T-cell (primary cell): ENCODE data around the gene TUT1. TPM values are rescaled to one million over a fixed set of nuclear protein-coding genes. Genes with fewer than 3 reads are reported as not detected.
A peak's percentile ranks its signal among the peaks of the same experiment; 100 is the strongest.
"Not testable (repeated sequence)": the region's sequence is repeated elsewhere in the genome, so short reads cannot be mapped to it uniquely, and the experiment has no call there.

ENCODE experiments used
- ATAC-seq, 4 experiments: fragments of 200-7000 bp in 3 of 4; fragments of 150-1000 bp in 1 of 4; cut with Tn5 transposase; replicated peaks in 1 of 4; 1 replicate in 3 of 4; 2 replicates in 1 of 4; pipeline ENCODE4 v1.10.0; 2021; ENCODE audit warnings: moderate library complexity in 3 of 4, mild to moderate bottlenecking in 2 of 4, moderate number of reproducible peaks in 1 of 4
- CTCF ChIA-PET, 2 donors: fragments of 300-600 bp; sonication (Branson Sonifier 250); formaldehyde crosslinking; loops; one replicate each; lab custom pipeline; 2022; ENCODE audit warnings: antibody characterized with exemption in 2 of 2; lab: Charles Lee
- POLR2A ChIA-PET, 2 donors: fragments of 300-600 bp; sonication (Branson Sonifier 250); formaldehyde crosslinking; loops; one replicate each; lab custom pipeline; 2022; ENCODE audit warnings: antibody characterized with exemption in 2 of 2; lab: Charles Lee
- DNase-seq, 35 experiments: peaks; one replicate each; pipeline versions ENCODE4 v3.0.0 to v3.0.0-alpha.2; 2013 to 2023
- H3K27ac ChIP-seq: one replicate; pipeline ENCODE4 v1.5.1; 2013; ENCODE audit warnings: low read length
- H3K27me3 ChIP-seq, 2 experiments: replicated peaks in 1 of 2; 1 replicate in 1 of 2; 2 replicates in 1 of 2; pipeline versions ENCODE4 v1.6.1 to v1.7.0; 2013; ENCODE audit warnings: low read length in 1 of 2, mixed read lengths in 1 of 2; ENCODE audit not compliant: control insufficient read depth in 2 of 2, insufficient read depth in 2 of 2; ENCODE audit errors: extremely low read depth in 1 of 2
- H3K36me3 ChIP-seq, 2 donors: 1 replicate in 1 of 2; 2 replicates in 1 of 2; pipeline versions ENCODE4 v1.6.1 to v1.7.0; 2013; ENCODE audit warnings: low read length in 1 of 2; ENCODE audit not compliant: control insufficient read depth in 2 of 2, insufficient read depth in 1 of 2; ENCODE audit errors: extremely low read depth in 1 of 2
- H3K4me1 ChIP-seq, 2 experiments: 1 replicate in 1 of 2; 2 replicates in 1 of 2; pipeline versions ENCODE4 v1.6.1 to v1.7.0; 2013; ENCODE audit warnings: low read length in 2 of 2, mixed read lengths in 1 of 2; ENCODE audit not compliant: insufficient read depth in 2 of 2, control insufficient read depth in 1 of 2; ENCODE audit errors: extremely low read depth in 1 of 2
- H3K4me3 ChIP-seq, 2 donors: 1 replicate in 1 of 2; 2 replicates in 1 of 2; pipeline versions ENCODE4 v1.5.1 to v1.7.0; 2013; ENCODE audit warnings: mild to moderate bottlenecking in 2 of 2, low read length in 1 of 2, moderate library complexity in 1 of 2; ENCODE audit not compliant: control insufficient read depth in 1 of 2; ENCODE audit errors: extremely low read depth in 1 of 2
- H3K9me3 ChIP-seq: 2 replicates; pipeline ENCODE4 v1.7.0; 2013
- H3K27ac Mint-ChIP-seq, 2 donors: one replicate each; pipeline ENCODE4 v1.8.0; 2020 to 2021; ENCODE audit warnings: mild to moderate bottlenecking in 2 of 2, mixed read lengths in 2 of 2
- H3K27me3 Mint-ChIP-seq, 2 donors: one replicate each; pipeline ENCODE4 v1.8.0; 2021 to 2022; ENCODE audit warnings: mixed read lengths in 2 of 2
- H3K36me3 Mint-ChIP-seq: one replicate; pipeline ENCODE4 v1.8.0; 2021; ENCODE audit warnings: mixed read lengths
- H3K4me1 Mint-ChIP-seq, 3 donors: one replicate each; pipeline ENCODE4 v1.8.0; 2020 to 2022; ENCODE audit warnings: mixed read lengths in 3 of 3, mild to moderate bottlenecking in 1 of 3
- H3K4me3 Mint-ChIP-seq, 3 donors: one replicate each; pipeline ENCODE4 v1.8.0; 2020 to 2022; ENCODE audit warnings: mild to moderate bottlenecking in 3 of 3, mixed read lengths in 3 of 3, moderate library complexity in 3 of 3
- H3K9me3 Mint-ChIP-seq, 3 donors: one replicate each; pipeline ENCODE4 v1.8.0; 2020 to 2022; ENCODE audit warnings: mixed read lengths in 3 of 3
- WGBS: methylation state at CpG from one replicate; pipeline ENCODE4 v1.1.5; 2013; ENCODE audit warnings: missing lambda C conversion rate; ENCODE audit not compliant: insufficient coverage; 5-methylcytosine and 5-hydroxymethylcytosine counted together
- total RNA-seq, 35 experiments: library from RNA in 6 of 35; stranded (reverse) in 6 of 35; fragments of 120-200 nt in 1 of 35; gene quantifications; one replicate each; pipeline versions ENCODE4 v1.2.1 to v1.2.4 and lab custom pipeline; 2013 to 2026

TUT1 gene
- total RNA-seq, 5 donors from 2014 or later (not counting 1 experiment from before 2014, with no cell fraction given): 35.2 to 56.0 (median 42.9) TPM

GRCh38 chr11:62559626-62560025, 31.7 kb downstream of the TUT1 start:
- H3K27me3 Mint-ChIP-seq, H3K9me3 ChIP-seq, H3K9me3 Mint-ChIP-seq, H3K4me3 ChIP-seq, DNase-seq, H3K27me3 ChIP-seq, ATAC-seq: not testable (repeated sequence)
- 94% methylated on average over 5 of the region's 5 CpGs for WGBS
- POLR2A ChIA-PET: interaction anchor here (0.6 to 6.5 kb wide), 4 partner anchors 14 to 54 kb away, joined by 4 to 98 read pairs (median 8); partner anchors contain the start of genes AHNAK (in 1 of the 2) and EEF1G (in 1 of the 2)
- H3K27ac Mint-ChIP-seq: peak overlapping the region; percentile 86 to 99
- peaks cover 22% of the 10 kb centered on the region for H3K36me3 Mint-ChIP-seq
- CTCF ChIA-PET: interaction anchor here (0.9 to 5.2 kb wide), 11 partner anchors 9 to 165 kb away, joined by 3 to 63 read pairs (median 7); partner anchors contain the start of gene EEF1G (in 1 of the 2)
- H3K4me3 Mint-ChIP-seq: peak overlapping the region in 2 of 3 donors; percentile 21 to 42
- peaks cover 14 to 46% of the 10 kb centered on the region in 2 donors for H3K36me3 ChIP-seq
- H3K4me1 ChIP-seq: peaks cover 24 to 64% of the 10 kb centered on the region in 2 experiments
- peak overlapping the region; percentile 98 for H3K27ac ChIP-seq
- H3K4me1 Mint-ChIP-seq: peaks cover 61 to 68% (median 65%) of the 10 kb centered on the region in 3 donors

- ChIA-PET CTCF (interaction anchor here (0.7 to 5.2 kb wide), 13 partner anchors 9 to 166 kb away, joined by 3 to 63 read pairs (median 5); partner anchors contain the start of genes EEF1G (in 2 of the 2) and TUT1 (in 1 of the 2)), POLR2A (interaction anchor here (0.6 to 6.5 kb wide), 6 partner anchors 15 to 134 kb away, joined by 3 to 98 read pairs (median 6); partner anchors contain the start of genes AHNAK (in 1 of the 2) and EEF1G (in 1 of the 2))
- H3K9me3 Mint-ChIP-seq: no peaks in the 10 kb centered on the region
- Histone ChIP-seq H3K4me3 (no peak overlapping the region), H3K36me3 (peaks cover 14 to 45% of the 10 kb centered on the region in 2 donors), H3K4me1 (peaks cover 28 to 68% of the 10 kb centered on the region in 2 experiments), H3K27ac (peak overlapping the region; percentile 98), H3K9me3 (no peaks in the 10 kb centered on the region), H3K27me3 (no peaks in the 10 kb centered on the region)
- peaks cover 65 to 73% (median 69%) of the 10 kb centered on the region in 3 donors for H3K4me1 Mint-ChIP-seq
- H3K27ac Mint-ChIP-seq: peak overlapping the region; percentile 86 to 99
- no peaks in the 10 kb centered on the region for H3K27me3 Mint-ChIP-seq
- H3K4me3 Mint-ChIP-seq: peak overlapping the region in 1 of 3 donors; percentile 42
- ATAC-seq: no peak
- peaks cover 22% of the 10 kb centered on the region for H3K36me3 Mint-ChIP-seq
- 66% methylated on average over 7 of the region's 8 CpGs for WGBS
- DNase-seq: no peak
Observed at GRCh38 chr11:62559204-62559603, 32.1 kb downstream of the TUT1 start.

- Histone ChIP-seq H3K4me3 (no peak overlapping the region), H3K27ac (peak overlapping the region; percentile 98), H3K9me3 (no peaks in the 10 kb centered on the region), H3K27me3 (no peaks in the 10 kb centered on the region), H3K4me1 (peaks cover 34 to 74% of the 10 kb centered on the region in 2 experiments), H3K36me3 (peaks cover 14 to 40% of the 10 kb centered on the region in 2 donors)
- H3K27me3 Mint-ChIP-seq: no peaks in the 10 kb centered on the region
- ChIA-PET CTCF (interaction anchor here (0.7 to 5.2 kb wide), 10 partner anchors 9 to 166 kb away, joined by 3 to 63 read pairs (median 6); partner anchors contain the start of genes EEF1G (in 1 of the 2) and TUT1 (in 1 of the 2)), POLR2A (interaction anchor here in 1 of 2 donors (0.6 to 6.5 kb wide), 7 partner anchors 14 to 133 kb away, joined by 3 to 98 read pairs (median 5); partner anchors contain the start of genes AHNAK and EEF1G)
- H3K4me1 Mint-ChIP-seq: peaks cover 70 to 78% (median 74%) of the 10 kb centered on the region in 3 donors
- 88% methylated on average over 1 of the region's 9 CpGs for WGBS
- DNase-seq: no peak
- H3K27ac Mint-ChIP-seq: peak overlapping the region; percentile 97 to 99
- H3K9me3 Mint-ChIP-seq: no peaks in the 10 kb centered on the region
- peaks cover 19% of the 10 kb centered on the region for H3K36me3 Mint-ChIP-seq
- no peak for ATAC-seq
- H3K4me3 Mint-ChIP-seq: peak overlapping the region in 1 of 3 donors; percentile 82
Observed at GRCh38 chr11:62558669-62559068, 32.7 kb downstream of the TUT1 start.

- ATAC-seq (peak; percentile 1 to 45 (median 32)), DNase-seq (peak in 9 of 35 experiments; percentile 37 to 80 (median 45))
- no peaks in the 10 kb centered on the region for H3K27me3 ChIP-seq
- H3K36me3 ChIP-seq: peaks cover 14 to 27% of the 10 kb centered on the region in 2 donors
- WGBS: 0% methylated on average over 2 of the region's 3 CpGs
- peak overlapping the region; percentile 97 to 99 for H3K27ac Mint-ChIP-seq
- peak overlapping the region in 1 of 2 donors; percentile 37 for H3K4me3 ChIP-seq
- H3K4me1 ChIP-seq: peaks cover 46 to 90% of the 10 kb centered on the region in 2 experiments
- POLR2A ChIA-PET: interaction anchor here (0.6 to 6.5 kb wide), 7 partner anchors 12 to 34 kb away, joined by 3 to 98 read pairs (median 5); partner anchors contain the start of genes AHNAK (in 1 of the 2), EEF1G (in 1 of the 2) and TUT1 (in 1 of the 2)
- peak overlapping the region; percentile 71 to 82 (median 77) for H3K4me3 Mint-ChIP-seq
- peaks cover 86 to 93% (median 88%) of the 10 kb centered on the region in 3 donors for H3K4me1 Mint-ChIP-seq
- no peaks in the 10 kb centered on the region for H3K27me3 Mint-ChIP-seq
- H3K9me3 ChIP-seq: no peaks in the 10 kb centered on the region
- H3K9me3 Mint-ChIP-seq: no peaks in the 10 kb centered on the region
- peaks cover 15% of the 10 kb centered on the region for H3K36me3 Mint-ChIP-seq
- peak overlapping the region; percentile 98 for H3K27ac ChIP-seq
- CTCF ChIA-PET: interaction anchor here (0.5 to 5.2 kb wide), 13 partner anchors 10 to 151 kb away, joined by 3 to 63 read pairs (median 4); partner anchors contain the start of genes AHNAK (in 1 of the 2), EEF1G (in 1 of the 2), MTA2 (in 1 of the 2) and TUT1 (in 1 of the 2)
Observed at GRCh38 chr11:62556875-62557631, 34.3 kb downstream of the TUT1 start.

- Histone ChIP-seq H3K9me3 (no peaks in the 10 kb centered on the region), H3K4me3 (peak overlapping the region in 1 of 2 donors; percentile 37), H3K4me1 (peaks cover 51 to 97% of the 10 kb centered on the region in 2 experiments), H3K27me3 (no peaks in the 10 kb centered on the region), H3K36me3 (peaks cover 14 to 23% of the 10 kb centered on the region in 2 donors), H3K27ac (peak overlapping the region; percentile 98)
- CTCF ChIA-PET: interaction anchor here (0.5 to 5.2 kb wide), 12 partner anchors 9 to 132 kb away, joined by 3 to 63 read pairs (median 6); partner anchors contain the start of genes AHNAK (in 1 of the 2) and EEF1G (in 1 of the 2)
- Mint-ChIP-seq H3K36me3 (peaks cover 15% of the 10 kb centered on the region), H3K27ac (peak overlapping the region; percentile 97 to 99), H3K4me3 (peak overlapping the region; percentile 71 to 82 (median 77)), H3K27me3 (no peaks in the 10 kb centered on the region), H3K4me1 (peaks cover 90 to 96% (median 91%) of the 10 kb centered on the region in 3 donors), H3K9me3 (no peaks in the 10 kb centered on the region)
- WGBS: 0% methylated on average over 6 of the region's 14 CpGs
- DNase-seq (peak; percentile 65 to 91 (median 80)), ATAC-seq (peak; percentile 53 to 79 (median 76))
- POLR2A ChIA-PET: interaction anchor here (0.6 to 6.5 kb wide), 10 partner anchors 11 to 300 kb away, joined by 3 to 98 read pairs (median 8); partner anchors contain the start of genes TUT1 (in 2 of the 2), AHNAK (in 1 of the 2), C11orf98 (in 1 of the 2) and CSKMT (in 1 of the 2)
Observed at GRCh38 chr11:62556108-62556874, 35.0 kb downstream of the TUT1 start.
